Measurements from ENCODE around the gene ADAMTSL1. TPM values are rescaled to one million over a fixed set of nuclear protein-coding genes. Genes with fewer than 3 reads are reported as not detected.

ADAMTSL1 gene
- total RNA-seq, 2 donors from 2014 or later, result not detected

DNA sequence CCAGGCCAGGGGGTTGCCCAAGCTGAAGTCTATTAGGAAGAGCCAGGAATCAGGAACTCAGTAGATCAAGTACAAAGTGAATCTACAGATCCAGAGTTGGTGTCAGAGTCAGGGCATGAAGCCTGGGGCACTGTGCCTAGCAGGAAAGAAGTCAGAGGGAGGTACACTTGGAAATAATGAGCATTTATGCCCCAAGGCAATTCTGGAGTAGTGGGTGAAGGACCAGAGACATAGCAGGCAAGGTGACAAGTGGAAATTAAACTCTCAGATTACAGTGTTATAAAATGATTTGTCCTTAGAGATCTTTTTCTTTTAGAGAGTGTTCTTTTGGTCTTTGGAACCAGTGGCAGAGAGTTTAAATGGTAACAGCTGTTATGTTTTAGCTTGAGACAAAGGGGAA lies 138.0 kb downstream of the ADAMTSL1 start:
- ATAC-seq (replicated peaks), result no peak
- H3K9me3 Mint-ChIP-seq, result no peaks in the 10 kb centered on the region
- no peak overlapping the region for H3K4me3 Mint-ChIP-seq
- no peaks in the 10 kb centered on the region for H3K36me3 Mint-ChIP-seq (ENCODE audit: low read depth)
- H3K4me1 Mint-ChIP-seq, result no peaks in the 10 kb centered on the region
- no peak overlapping the region for H3K27ac Mint-ChIP-seq
- no peaks in the 10 kb centered on the region for H3K27me3 Mint-ChIP-seq

DNA sequence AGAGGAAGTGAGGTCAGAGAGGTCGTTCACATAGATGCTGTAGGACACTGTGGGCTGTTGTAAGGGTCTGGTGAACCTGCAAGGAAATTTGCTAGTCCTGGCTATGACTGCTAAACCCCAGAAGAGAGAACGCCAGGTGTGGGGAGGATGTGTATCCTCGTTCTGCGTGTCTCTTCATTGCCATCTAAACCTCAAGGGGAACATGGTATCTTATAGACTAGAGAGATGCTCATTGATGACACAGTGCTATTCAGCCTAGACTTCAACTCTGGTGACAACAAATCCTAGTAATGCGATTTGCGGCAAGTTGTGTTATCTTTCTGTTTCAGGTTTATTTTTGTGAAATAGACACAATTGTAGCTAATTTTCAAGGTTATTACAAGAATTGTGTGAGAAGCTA lies 140.2 kb downstream of the ADAMTSL1 start:
- ATAC-seq (replicated peaks), result no peak
- H3K27me3 Mint-ChIP-seq, result no peaks in the 10 kb centered on the region
- H3K9me3 Mint-ChIP-seq, result no peaks in the 10 kb centered on the region
- H3K4me3 Mint-ChIP-seq, result no peak overlapping the region
- no peaks in the 10 kb centered on the region for H3K36me3 Mint-ChIP-seq (ENCODE audit: low read depth)
- no peak overlapping the region for H3K27ac Mint-ChIP-seq
- no peaks in the 10 kb centered on the region for H3K4me1 Mint-ChIP-seq

DNA sequence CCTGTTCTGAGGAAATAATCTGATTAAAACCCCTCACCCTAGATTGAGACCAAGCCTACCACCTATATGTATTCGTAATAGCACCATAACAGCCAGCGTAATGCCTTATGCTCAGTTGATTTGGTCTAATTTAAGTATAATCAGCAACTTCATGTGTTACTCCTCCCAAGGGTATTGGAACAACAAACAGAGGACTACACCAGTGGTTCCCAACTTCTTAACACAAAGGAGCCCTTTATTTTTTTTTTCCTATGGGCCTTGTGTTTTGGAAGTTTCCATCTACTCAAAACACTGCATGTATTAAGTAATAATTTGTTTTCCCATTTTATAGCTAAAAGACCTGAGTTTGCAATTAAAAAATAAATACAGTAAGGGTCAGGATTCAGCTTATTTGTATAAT lies 140.7 kb downstream of the ADAMTSL1 start:
- no peaks in the 10 kb centered on the region for H3K27me3 Mint-ChIP-seq
- ATAC-seq (replicated peaks), result no peak
- no peaks in the 10 kb centered on the region for H3K9me3 Mint-ChIP-seq
- no peaks in the 10 kb centered on the region for H3K36me3 Mint-ChIP-seq (ENCODE audit: low read depth)
- H3K4me1 Mint-ChIP-seq, result no peaks in the 10 kb centered on the region
- no peak overlapping the region for H3K4me3 Mint-ChIP-seq
- H3K27ac Mint-ChIP-seq, result no peak overlapping the region

DNA sequence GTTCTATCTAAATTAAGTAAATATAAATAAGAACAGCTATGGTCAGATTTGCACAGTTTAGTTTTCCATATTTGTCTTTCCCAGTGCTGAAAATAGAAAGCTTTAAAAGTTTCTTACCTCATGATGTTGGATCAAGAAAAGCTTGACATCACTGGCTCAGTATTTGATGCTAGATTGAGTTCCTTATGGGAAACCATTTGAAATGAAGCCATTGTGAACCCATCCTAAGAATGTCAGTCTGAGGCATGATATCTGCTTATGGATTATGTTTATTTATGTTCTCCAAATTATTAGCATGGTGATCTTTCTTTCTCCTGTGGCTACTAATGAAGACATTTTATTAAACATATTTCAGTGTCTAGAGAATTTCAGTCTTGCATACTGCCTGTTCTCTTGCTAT lies 143.0 kb downstream of the ADAMTSL1 start:
- Mint-ChIP-seq H3K9me3 (peaks cover 3% of the 10 kb centered on the region), H3K4me3 (no peak overlapping the region), H3K4me1 (no peaks in the 10 kb centered on the region), H3K27ac (no peak overlapping the region), H3K27me3 (no peaks in the 10 kb centered on the region), H3K36me3 (ENCODE audit: low read depth) (no peaks in the 10 kb centered on the region)
- ATAC-seq (replicated peaks), result no peak

DNA sequence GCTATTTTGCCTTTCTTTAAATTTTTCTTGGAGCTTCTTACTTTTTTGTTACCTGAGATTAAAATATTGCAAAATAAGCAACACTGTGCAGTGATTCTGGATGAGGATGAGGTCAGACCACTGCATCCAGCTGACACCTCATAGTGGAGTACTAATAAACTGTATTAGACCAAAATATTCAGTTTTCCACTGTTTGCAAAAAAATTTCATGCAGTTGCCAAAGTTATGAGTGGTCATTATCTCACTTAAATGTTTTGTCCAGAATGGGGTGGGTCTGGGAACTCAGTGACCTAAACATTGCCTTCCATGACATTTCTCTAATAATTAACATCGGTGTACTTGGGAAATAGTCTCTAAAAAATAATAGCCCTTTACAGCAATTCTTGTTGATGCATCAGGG lies 143.8 kb downstream of the ADAMTSL1 start:
- Mint-ChIP-seq H3K4me3 (no peak overlapping the region), H3K4me1 (no peaks in the 10 kb centered on the region), H3K9me3 (peaks cover 3% of the 10 kb centered on the region), H3K36me3 (ENCODE audit: low read depth) (no peaks in the 10 kb centered on the region), H3K27ac (no peak overlapping the region), H3K27me3 (no peaks in the 10 kb centered on the region)
- no peak for ATAC-seq (replicated peaks)

DNA sequence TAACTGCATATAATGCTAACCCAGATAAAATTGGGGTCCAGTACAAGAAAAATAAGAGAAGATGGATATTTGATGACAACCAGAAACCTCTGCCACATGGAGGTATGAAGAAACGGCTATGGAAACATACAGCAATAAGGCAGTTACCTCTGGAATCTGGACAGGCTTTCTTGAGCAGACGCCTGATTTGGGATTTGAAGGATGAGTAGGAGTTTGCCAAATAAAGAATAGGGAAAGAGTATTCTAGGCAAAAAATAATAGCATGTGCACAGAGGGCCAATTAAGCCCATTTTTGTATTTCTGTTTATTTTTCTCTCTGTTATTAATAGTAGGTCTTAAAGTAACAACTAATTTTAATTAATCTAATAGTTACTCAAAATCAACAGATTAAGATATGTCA lies 144.9 kb downstream of the ADAMTSL1 start:
- ATAC-seq (replicated peaks), result no peak
- Mint-ChIP-seq H3K4me3 (no peak overlapping the region), H3K27me3 (no peaks in the 10 kb centered on the region), H3K4me1 (no peaks in the 10 kb centered on the region), H3K36me3 (ENCODE audit: low read depth) (no peaks in the 10 kb centered on the region), H3K9me3 (peaks cover 3% of the 10 kb centered on the region), H3K27ac (no peak overlapping the region)

DNA sequence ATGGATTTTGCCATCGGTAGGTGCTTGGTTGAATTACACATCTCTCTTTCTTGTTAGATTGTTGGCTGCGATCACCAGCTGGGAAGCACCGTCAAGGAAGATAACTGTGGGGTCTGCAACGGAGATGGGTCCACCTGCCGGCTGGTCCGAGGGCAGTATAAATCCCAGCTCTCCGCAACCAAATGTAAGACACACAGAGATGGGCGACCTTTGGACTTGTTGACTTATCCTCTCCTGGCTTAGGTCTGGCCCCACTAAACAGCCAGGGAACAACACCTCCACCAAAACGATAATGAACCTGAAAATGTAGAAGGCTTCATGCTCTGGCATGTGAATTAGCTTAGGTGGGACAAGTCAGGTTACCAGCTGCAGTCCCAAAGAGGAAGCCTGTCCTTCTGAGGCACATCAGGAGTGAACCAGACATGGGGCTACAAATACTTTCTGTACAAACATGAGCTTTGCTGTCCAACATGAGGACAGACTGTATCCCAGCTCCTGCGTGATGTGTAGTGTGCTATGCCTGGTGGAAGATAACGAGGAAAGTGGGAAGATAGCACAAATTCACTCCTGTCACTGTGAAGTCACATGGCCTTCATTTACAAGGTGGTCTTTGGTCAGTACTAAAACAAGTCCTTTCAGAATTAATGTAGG lies 148.4 kb downstream of the ADAMTSL1 start:
- H3K4me1 Mint-ChIP-seq, result no peaks in the 10 kb centered on the region
- H3K27ac Mint-ChIP-seq, result no peak overlapping the region
- no peak overlapping the region for H3K4me3 Mint-ChIP-seq
- ATAC-seq (replicated peaks), result no peak
- no peaks in the 10 kb centered on the region for H3K27me3 Mint-ChIP-seq
- no peaks in the 10 kb centered on the region for H3K36me3 Mint-ChIP-seq (ENCODE audit: low read depth)
- H3K9me3 Mint-ChIP-seq, result peaks cover 3% of the 10 kb centered on the region

DNA sequence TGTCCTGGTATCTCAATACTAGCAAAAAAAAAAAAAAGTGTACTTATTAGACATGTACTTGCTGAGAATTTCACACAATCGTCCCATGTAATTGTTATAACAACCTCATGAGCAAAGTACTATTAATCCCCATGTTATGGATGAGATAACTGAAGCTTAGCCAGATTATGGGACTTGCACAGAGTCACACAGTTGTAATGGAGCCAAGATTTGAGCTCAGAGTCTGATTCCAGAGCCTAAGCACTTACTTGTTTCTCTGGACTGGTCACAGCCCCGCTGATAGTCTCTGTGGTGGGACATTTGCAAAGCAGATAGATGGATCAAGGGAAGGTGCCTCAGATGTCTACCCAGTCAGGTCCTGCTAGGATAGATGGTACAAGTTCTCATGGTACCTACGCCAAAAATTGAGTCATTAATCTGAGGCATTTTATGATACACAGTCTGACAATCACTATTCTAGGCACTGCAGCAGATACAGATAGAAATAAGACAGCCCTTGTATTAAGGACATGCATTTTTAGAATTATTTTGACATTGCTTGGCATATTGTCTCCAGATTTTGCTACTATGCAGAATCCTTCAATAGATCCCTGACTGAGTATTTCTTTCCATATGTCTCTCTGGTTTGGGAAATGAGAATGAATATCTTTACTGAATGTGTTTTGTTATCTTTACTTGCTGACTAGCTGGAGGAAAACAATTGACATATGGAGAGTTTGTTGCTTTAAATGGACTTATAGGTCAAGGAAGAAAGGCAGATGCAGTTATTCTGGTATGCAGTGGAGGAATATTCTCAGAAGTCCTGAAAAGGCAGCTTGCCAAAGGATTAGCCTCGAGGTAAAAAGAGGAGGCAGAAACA lies 149.5 kb downstream of the ADAMTSL1 start:
- H3K27me3 Mint-ChIP-seq, result no peaks in the 10 kb centered on the region
- no peaks in the 10 kb centered on the region for H3K4me1 Mint-ChIP-seq
- no peak for ATAC-seq (replicated peaks)
- no peak overlapping the region for H3K4me3 Mint-ChIP-seq
- no peaks in the 10 kb centered on the region for H3K36me3 Mint-ChIP-seq (ENCODE audit: low read depth)
- H3K9me3 Mint-ChIP-seq, result peaks cover 3% of the 10 kb centered on the region
- H3K27ac Mint-ChIP-seq, result no peak overlapping the region

DNA sequence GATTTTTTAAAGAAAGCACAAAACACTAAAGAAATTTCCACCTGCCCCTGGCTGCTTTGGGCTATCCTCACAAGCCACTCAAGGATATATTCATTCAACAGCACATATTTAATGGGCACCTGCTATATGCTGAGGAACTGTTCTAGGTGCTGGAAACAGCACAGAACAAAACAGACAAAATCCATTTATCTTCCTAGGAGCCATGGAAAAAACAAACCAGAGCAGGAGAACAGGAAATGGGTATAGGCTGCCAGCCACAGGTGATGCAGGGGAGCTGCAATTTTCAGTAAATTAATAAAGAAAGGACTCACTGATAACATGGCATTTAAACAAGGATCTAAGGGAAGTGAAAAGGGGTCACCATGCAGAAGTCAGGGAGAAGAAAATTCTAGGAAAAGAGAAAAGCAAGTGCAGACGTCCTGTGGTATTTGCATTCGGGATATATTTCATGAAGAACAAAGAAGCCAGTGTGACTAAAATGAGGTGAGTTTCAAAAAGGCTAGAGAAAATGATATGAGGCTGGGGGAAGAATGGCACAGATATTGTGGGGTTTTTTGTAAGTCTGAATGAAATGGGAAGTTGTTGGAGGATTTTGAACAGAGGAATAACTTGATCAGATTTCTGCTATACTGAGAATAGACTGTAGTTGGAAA lies 152.2 kb downstream of the ADAMTSL1 start:
- no peaks in the 10 kb centered on the region for H3K27me3 Mint-ChIP-seq
- ATAC-seq (replicated peaks), result no peak
- H3K9me3 Mint-ChIP-seq, result no peaks in the 10 kb centered on the region
- no peaks in the 10 kb centered on the region for H3K4me1 Mint-ChIP-seq
- H3K27ac Mint-ChIP-seq, result no peak overlapping the region
- H3K4me3 Mint-ChIP-seq, result no peak overlapping the region
- no peaks in the 10 kb centered on the region for H3K36me3 Mint-ChIP-seq (ENCODE audit: low read depth)

DNA sequence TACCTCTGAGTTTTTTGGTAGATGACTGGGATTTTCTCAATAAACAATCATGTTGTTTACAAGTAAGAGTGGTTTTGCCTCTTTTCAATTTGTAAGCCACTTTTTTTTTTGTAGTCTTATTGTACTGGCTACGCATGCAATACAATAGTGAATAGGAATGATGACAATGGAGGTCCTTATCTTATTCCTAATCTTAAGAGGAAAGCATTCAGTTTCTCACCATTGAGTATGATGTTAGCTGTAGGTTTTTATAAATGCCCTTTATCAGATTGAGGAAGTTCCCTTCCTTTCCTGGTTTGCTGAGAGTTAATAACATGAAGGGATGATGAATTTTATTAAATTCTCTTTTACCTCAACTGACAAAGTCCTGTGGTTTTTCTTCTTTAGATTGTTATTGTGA lies 155.2 kb downstream of the ADAMTSL1 start:
- H3K36me3 Mint-ChIP-seq (ENCODE audit: low read depth), result no peaks in the 10 kb centered on the region
- peaks cover 3% of the 10 kb centered on the region for H3K27me3 Mint-ChIP-seq
- H3K27ac Mint-ChIP-seq, result no peak overlapping the region
- no peaks in the 10 kb centered on the region for H3K9me3 Mint-ChIP-seq
- H3K4me1 Mint-ChIP-seq, result no peaks in the 10 kb centered on the region
- H3K4me3 Mint-ChIP-seq, result no peak overlapping the region
- ATAC-seq (replicated peaks), result no peak

DNA sequence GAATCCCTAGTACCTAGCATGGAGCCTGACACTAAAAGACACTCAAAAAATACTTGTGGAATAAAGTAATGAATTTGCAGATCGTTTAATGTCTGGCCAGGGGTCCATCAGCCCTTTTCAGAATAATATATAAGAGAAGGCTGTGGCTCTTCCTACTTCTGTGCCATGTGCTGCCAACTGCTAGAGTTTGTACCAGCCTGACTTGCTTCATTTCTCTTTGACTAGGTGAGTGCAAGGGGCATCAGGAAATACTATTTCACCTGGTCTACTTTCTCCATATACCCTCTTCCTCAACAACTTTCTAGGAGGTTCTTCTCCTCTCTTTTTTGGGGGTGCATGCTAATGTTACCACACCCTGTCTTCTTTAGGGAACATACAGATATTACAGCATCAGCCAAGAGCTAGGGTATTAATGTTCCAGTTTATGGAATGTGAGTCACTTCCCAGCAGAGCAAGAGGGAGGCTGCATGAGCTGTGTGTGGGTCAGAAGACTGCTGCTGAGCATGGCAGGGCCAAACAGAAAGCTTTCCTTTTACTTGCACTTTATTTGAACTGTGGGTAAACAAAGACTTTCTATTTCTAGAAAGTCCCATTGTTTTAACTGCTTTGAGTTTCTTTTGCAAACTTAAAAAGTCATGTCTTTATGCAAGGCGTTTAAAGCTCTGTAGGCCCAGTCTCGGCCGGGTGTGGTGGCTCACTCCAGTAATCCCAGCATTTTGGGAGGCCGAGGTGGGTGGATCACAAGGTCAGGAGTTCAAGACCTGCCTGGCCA lies 158.9 kb downstream of the ADAMTSL1 start:
- ATAC-seq (replicated peaks), result no peak
- Mint-ChIP-seq H3K36me3 (ENCODE audit: low read depth) (no peaks in the 10 kb centered on the region), H3K27me3 (peaks cover 3% of the 10 kb centered on the region), H3K27ac (no peak overlapping the region), H3K4me3 (no peak overlapping the region), H3K4me1 (no peaks in the 10 kb centered on the region), H3K9me3 (no peaks in the 10 kb centered on the region)

DNA sequence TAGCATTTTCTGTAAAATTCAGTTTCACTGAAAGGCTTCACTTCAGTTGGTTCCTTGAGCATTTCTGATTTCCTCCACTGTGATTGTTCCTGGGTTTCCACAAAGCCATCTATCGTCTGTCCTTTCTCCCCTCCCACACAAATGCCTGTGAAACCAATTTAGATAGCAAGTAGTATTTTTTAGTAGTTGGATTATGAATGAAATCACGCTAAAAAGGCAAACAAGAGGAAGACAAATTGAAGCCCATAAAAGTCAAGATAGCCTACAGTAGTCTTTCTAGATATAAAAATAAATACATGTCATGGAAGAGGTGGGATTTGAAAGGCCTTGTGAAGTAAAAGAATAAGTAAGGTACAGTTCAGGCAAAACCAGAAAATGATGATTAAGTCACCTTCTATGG lies 162.8 kb downstream of the ADAMTSL1 start:
- H3K27me3 Mint-ChIP-seq, result peaks cover under 1% of the 10 kb centered on the region
- H3K4me1 Mint-ChIP-seq, result no peaks in the 10 kb centered on the region
- ATAC-seq (replicated peaks), result no peak
- H3K9me3 Mint-ChIP-seq, result no peaks in the 10 kb centered on the region
- H3K4me3 Mint-ChIP-seq, result no peak overlapping the region
- H3K36me3 Mint-ChIP-seq (ENCODE audit: low read depth), result no peaks in the 10 kb centered on the region
- H3K27ac Mint-ChIP-seq, result no peak overlapping the region

DNA sequence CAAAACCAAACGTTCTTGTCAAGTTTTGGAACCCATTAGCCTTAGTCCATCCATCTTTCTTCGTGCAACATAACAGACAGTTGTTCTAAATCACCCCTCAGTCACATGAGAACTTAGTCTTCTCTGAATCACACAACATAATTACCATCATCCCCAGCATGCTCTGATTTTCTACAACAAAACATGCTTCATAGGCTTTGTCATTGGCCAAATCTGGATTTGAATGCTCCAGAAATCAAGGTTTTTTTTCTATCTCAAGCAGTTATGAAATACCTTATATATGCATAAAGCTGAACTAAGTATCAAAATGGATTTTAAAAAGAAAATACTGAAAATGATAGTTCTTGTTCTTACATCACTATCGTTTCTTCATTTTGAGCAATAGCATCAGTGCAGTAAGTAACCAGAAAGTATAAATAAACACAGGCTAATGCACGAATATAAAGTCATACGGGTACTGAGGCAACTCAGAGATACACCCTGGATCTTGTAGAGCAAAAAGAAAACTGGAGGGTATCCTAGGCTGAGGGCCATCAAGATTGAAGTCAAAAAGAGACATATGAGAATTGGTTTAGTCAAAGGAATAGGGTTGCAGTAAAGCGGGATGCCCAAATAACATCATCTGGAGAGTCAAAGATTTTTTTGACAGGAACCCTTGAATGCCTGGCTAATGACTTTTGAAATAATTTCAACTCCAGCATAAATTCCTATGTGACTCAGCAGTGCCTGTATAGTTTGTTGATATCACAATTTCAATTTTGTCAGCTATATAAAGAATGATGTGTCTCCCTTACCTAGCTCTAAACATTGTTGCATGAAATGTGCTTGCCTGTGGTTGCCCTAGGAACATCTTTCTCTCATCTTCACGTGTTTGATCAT lies 164.7 kb downstream of the ADAMTSL1 start:
- H3K27ac Mint-ChIP-seq, result no peak overlapping the region
- no peak overlapping the region for H3K4me3 Mint-ChIP-seq
- no peaks in the 10 kb centered on the region for H3K27me3 Mint-ChIP-seq
- no peaks in the 10 kb centered on the region for H3K36me3 Mint-ChIP-seq (ENCODE audit: low read depth)
- no peaks in the 10 kb centered on the region for H3K4me1 Mint-ChIP-seq
- H3K9me3 Mint-ChIP-seq, result no peaks in the 10 kb centered on the region
- ATAC-seq (replicated peaks), result no peak

DNA sequence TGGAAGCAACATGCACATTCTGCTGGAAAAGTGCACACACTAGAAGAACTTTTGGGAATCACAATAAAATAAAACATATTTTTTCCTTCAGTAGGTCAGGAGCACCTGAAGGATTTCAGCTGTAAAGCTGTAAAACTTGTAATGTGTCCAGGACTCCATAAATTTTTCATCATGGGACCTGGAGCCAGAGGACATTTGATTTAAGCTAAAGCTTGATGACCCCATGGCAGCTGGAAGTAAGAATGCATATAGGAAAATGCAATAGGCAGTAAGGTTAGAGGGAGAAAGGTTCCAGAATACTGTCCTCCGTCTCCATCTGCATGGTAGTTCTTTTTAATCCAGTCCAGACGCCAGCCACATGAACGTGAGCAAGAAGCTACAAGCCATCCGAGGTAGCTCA lies 166.0 kb downstream of the ADAMTSL1 start:
- Mint-ChIP-seq H3K4me3 (no peak overlapping the region), H3K27ac (no peak overlapping the region), H3K4me1 (no peaks in the 10 kb centered on the region), H3K36me3 (ENCODE audit: low read depth) (no peaks in the 10 kb centered on the region), H3K27me3 (no peaks in the 10 kb centered on the region), H3K9me3 (no peaks in the 10 kb centered on the region)
- no peak for ATAC-seq (replicated peaks)
